ENCODE measurements around the gene FSCN2.

- no peak for TF ChIP-seq CTCF (IDR thresholded peaks at IDR 0.05)
- no peak for TF ChIP-seq POLR2A (IDR thresholded peaks at IDR 0.05)
These were observed 35.8 kb downstream of the FSCN2 start for GRCh38 chr17:81563861-81564586.
